Measurements from ENCODE around the gene KCNC4.

The KCNC4 gene

DNA sequence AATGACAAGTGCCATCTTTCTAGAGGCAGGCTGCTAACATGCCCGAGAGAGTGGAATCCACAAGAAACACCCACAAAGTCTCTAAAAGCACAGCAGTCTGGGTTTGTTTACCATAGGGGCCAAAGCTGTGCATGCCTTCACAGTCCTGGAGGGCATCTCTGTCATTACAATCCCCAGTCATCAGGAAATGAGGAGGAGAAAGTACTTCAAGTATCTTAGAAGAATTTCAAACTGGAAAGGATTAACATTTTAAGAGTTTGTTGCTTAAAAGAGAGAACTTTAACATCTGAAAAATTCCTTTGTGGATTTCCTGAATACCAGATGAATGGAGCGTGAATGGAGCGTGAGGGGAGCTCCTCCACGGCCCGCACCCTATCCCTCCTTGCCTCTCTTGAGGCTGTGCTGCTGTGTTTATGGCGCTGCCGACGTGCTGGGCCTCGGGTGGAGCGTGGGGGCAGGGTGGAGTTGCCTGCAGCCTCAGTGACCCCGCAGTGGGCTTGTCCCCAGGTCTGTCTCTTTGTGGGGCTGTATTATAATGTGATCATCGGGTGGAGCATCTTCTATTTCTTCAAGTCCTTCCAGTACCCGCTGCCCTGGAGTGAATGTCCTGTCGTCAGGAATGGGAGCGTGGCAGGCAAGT, 36.5 kb upstream of the KCNC4 start:
- Histone ChIP-seq H3K9ac (ENCODE audit: low read length) (no peak overlapping the region), H3K4me1 (ENCODE audit: insufficient read depth, low read length) (no peaks in the 10 kb centered on the region), H3K9me3 (ENCODE audit: low read length) (no peaks in the 10 kb centered on the region), H3K27me3 (ENCODE audit: control insufficient read depth in 1 of 2, insufficient read depth in 2 of 2, low read length in 2 of 2) (no peaks in the 10 kb centered on the region), H3K36me3 (ENCODE audit: insufficient read depth, low read length) (no peaks in the 10 kb centered on the region), H3K27ac (ENCODE audit: low read depth, low read length) (no peak overlapping the region), H3K4me3 (ENCODE audit: low read depth in 1 of 2, low read length in 2 of 2) (no peak overlapping the region)

DNA sequence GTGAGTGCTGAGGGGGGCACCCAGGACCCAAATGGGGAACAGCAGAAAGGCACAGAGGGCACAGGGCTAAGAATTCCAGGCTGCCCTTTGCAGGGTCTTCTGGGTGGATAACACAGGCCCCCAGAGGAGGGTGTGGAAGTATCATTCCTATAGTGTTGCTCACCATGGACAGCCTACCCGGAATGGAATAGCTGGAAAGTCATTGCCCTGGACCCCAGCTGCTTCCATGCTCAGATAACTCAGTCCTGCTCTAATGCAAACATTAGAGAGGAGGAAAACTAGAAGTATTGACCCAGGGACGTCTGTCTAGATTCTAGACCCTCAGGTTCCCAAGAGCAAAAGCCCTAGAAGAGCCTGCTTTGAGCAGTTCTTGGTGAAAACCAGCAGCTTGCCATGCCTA, 35.2 kb upstream of the KCNC4 start:
- Histone ChIP-seq H3K9me3 (ENCODE audit: low read length) (no peaks in the 10 kb centered on the region), H3K27ac (ENCODE audit: low read depth, low read length) (no peak overlapping the region), H3K4me1 (ENCODE audit: insufficient read depth, low read length) (no peaks in the 10 kb centered on the region), H3K27me3 (ENCODE audit: control insufficient read depth in 1 of 2, insufficient read depth in 2 of 2, low read length in 2 of 2) (no peaks in the 10 kb centered on the region), H3K4me3 (ENCODE audit: low read depth in 1 of 2, low read length in 2 of 2) (no peak overlapping the region), H3K36me3 (ENCODE audit: insufficient read depth, low read length) (no peaks in the 10 kb centered on the region), H3K9ac (ENCODE audit: low read length) (no peak overlapping the region)

GRCh38 chr1:110176299-110176956, 33.7 kb upstream of the KCNC4 start:
- Histone ChIP-seq H3K27ac (ENCODE audit: low read depth, low read length) (no peak overlapping the region), H3K36me3 (ENCODE audit: insufficient read depth, low read length) (no peaks in the 10 kb centered on the region), H3K9me3 (ENCODE audit: low read length) (no peaks in the 10 kb centered on the region), H3K9ac (ENCODE audit: low read length) (no peak overlapping the region), H3K4me3 (ENCODE audit: low read depth in 1 of 2, low read length in 2 of 2) (no peak overlapping the region), H3K4me1 (ENCODE audit: insufficient read depth, low read length) (no peaks in the 10 kb centered on the region), H3K27me3 (ENCODE audit: control insufficient read depth in 1 of 2, insufficient read depth in 2 of 2, low read length in 2 of 2) (no peaks in the 10 kb centered on the region)

- Histone ChIP-seq H3K27ac (ENCODE audit: low read depth, low read length) (no peak overlapping the region), H3K4me1 (ENCODE audit: insufficient read depth, low read length) (no peaks in the 10 kb centered on the region), H3K4me3 (ENCODE audit: low read depth in 1 of 2, low read length in 2 of 2) (no peak overlapping the region), H3K27me3 (ENCODE audit: control insufficient read depth in 1 of 2, insufficient read depth in 2 of 2, low read length in 2 of 2) (no peaks in the 10 kb centered on the region), H3K9me3 (ENCODE audit: low read length) (no peaks in the 10 kb centered on the region), H3K36me3 (ENCODE audit: insufficient read depth, low read length) (no peaks in the 10 kb centered on the region), H3K9ac (ENCODE audit: low read length) (no peak overlapping the region)
Measured at GRCh38 chr1:110177775-110178174, 32.3 kb upstream of the KCNC4 start.

GRCh38 chr1:110183642-110184167, 26.4 kb upstream of the KCNC4 start:
- H3K27me3 ChIP-seq (ENCODE audit: control insufficient read depth in 1 of 2, insufficient read depth in 2 of 2, low read length in 2 of 2), result no peaks in the 10 kb centered on the region
- no peak overlapping the region for H3K9ac ChIP-seq (ENCODE audit: low read length)
- no peak overlapping the region for H3K27ac ChIP-seq (ENCODE audit: low read depth, low read length)
- no peaks in the 10 kb centered on the region for H3K36me3 ChIP-seq (ENCODE audit: insufficient read depth, low read length)
- H3K9me3 ChIP-seq (ENCODE audit: low read length), result no peaks in the 10 kb centered on the region
- no peak overlapping the region for H3K4me3 ChIP-seq (ENCODE audit: low read depth in 1 of 2, low read length in 2 of 2)
- peaks cover 17% of the 10 kb centered on the region for H3K4me1 ChIP-seq (ENCODE audit: insufficient read depth, low read length)

- H3K4me1 ChIP-seq (ENCODE audit: insufficient read depth, low read length), result peaks cover 25% of the 10 kb centered on the region
- no peaks in the 10 kb centered on the region for H3K27me3 ChIP-seq (ENCODE audit: control insufficient read depth in 1 of 2, insufficient read depth in 2 of 2, low read length in 2 of 2)
- no peak overlapping the region for H3K27ac ChIP-seq (ENCODE audit: low read depth, low read length)
- H3K9me3 ChIP-seq (ENCODE audit: low read length), result no peaks in the 10 kb centered on the region
- no peaks in the 10 kb centered on the region for H3K36me3 ChIP-seq (ENCODE audit: insufficient read depth, low read length)
- no peak overlapping the region for H3K9ac ChIP-seq (ENCODE audit: low read length)
- no peak overlapping the region for H3K4me3 ChIP-seq (ENCODE audit: low read depth in 1 of 2, low read length in 2 of 2)
Measured at GRCh38 chr1:110184446-110184845, 25.7 kb upstream of the KCNC4 start.

DNA sequence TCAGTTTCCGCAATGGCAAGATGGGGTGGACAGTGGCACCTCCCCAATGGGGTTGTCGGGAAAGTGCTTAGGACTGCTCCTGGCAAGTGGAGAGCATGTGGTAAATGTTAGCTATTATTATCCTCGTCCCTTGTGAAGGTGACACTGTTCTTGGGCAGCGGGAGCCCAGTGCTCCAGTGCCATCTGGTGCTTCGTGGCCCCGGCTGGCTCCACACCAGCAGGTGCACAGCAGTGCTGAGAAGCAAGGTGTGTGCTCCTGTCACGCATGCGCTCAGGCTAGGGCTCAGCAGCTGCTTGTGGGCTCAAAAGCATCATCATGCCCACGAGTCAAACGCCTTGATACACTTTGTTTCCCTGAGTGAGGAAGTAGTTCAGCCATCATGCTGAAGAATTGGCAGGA, 24.9 kb upstream of the KCNC4 start:
- no peak overlapping the region for H3K4me3 ChIP-seq (ENCODE audit: low read depth in 1 of 2, low read length in 2 of 2)
- peaks cover 29% of the 10 kb centered on the region for H3K4me1 ChIP-seq (ENCODE audit: insufficient read depth, low read length)
- no peaks in the 10 kb centered on the region for H3K27me3 ChIP-seq (ENCODE audit: control insufficient read depth in 1 of 2, insufficient read depth in 2 of 2, low read length in 2 of 2)
- H3K36me3 ChIP-seq (ENCODE audit: insufficient read depth, low read length), result no peaks in the 10 kb centered on the region
- no peak overlapping the region for H3K9ac ChIP-seq (ENCODE audit: low read length)
- H3K9me3 ChIP-seq (ENCODE audit: low read length), result no peaks in the 10 kb centered on the region
- no peak overlapping the region for H3K27ac ChIP-seq (ENCODE audit: low read depth, low read length)

- H3K27me3 ChIP-seq (ENCODE audit: control insufficient read depth in 1 of 2, insufficient read depth in 2 of 2, low read length in 2 of 2), result no peaks in the 10 kb centered on the region
- H3K9me3 ChIP-seq (ENCODE audit: low read length), result no peaks in the 10 kb centered on the region
- H3K27ac ChIP-seq (ENCODE audit: low read depth, low read length), result no peak overlapping the region
- H3K4me3 ChIP-seq (ENCODE audit: low read depth in 1 of 2, low read length in 2 of 2), result no peak overlapping the region
- H3K36me3 ChIP-seq (ENCODE audit: insufficient read depth, low read length), result no peaks in the 10 kb centered on the region
- H3K4me1 ChIP-seq (ENCODE audit: insufficient read depth, low read length), result peaks cover 32% of the 10 kb centered on the region
- H3K9ac ChIP-seq (ENCODE audit: low read length), result no peak overlapping the region
Measured at GRCh38 chr1:110186558-110186957, 23.6 kb upstream of the KCNC4 start.

DNA sequence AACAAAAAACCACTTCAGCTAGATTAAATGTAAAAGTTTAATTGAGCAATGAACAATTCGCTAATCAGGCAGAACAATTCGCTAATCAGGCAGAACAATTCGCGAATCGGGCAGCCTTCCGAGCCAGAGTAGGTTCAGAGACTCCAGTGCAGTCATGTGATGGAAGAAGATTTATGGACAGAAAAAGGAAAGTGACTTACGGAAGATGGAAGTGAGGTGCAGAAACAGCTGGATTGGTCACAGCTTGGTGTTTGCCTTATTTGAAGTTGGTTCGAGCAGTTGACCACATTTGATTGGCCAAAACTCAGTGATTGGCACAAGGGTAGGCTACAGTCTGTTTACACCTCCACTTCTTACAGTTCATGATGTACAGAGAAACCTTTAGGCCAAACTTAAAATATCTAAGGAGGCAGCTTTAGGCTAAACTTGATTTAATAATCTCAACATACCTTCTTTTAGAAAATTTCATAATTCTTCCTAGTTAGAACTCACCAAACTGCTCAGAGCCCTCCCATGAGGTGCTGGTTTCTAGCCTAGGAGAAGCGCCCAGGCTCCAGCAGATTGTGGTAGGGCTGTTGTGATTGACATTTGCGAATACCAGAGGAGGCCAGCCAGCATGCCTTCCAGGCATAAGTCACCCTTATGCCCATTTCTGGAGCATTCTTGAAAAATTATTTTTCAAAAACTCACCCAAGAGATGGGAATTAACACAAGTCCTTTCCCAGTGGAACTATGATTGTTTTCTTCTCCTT, 22.8 kb upstream of the KCNC4 start:
- H3K27me3 ChIP-seq (ENCODE audit: control insufficient read depth in 1 of 2, insufficient read depth in 2 of 2, low read length in 2 of 2), result no peaks in the 10 kb centered on the region
- peaks cover 32% of the 10 kb centered on the region for H3K4me1 ChIP-seq (ENCODE audit: insufficient read depth, low read length)
- H3K36me3 ChIP-seq (ENCODE audit: insufficient read depth, low read length), result no peaks in the 10 kb centered on the region
- H3K9ac ChIP-seq (ENCODE audit: low read length), result no peak overlapping the region
- no peak overlapping the region for H3K4me3 ChIP-seq (ENCODE audit: low read depth in 1 of 2, low read length in 2 of 2)
- H3K9me3 ChIP-seq (ENCODE audit: low read length), result no peaks in the 10 kb centered on the region
- H3K27ac ChIP-seq (ENCODE audit: low read depth, low read length), result peak overlapping the region; percentile 7

- H3K36me3 ChIP-seq (ENCODE audit: insufficient read depth, low read length), result no peaks in the 10 kb centered on the region
- no peak overlapping the region for H3K9ac ChIP-seq (ENCODE audit: low read length)
- H3K27ac ChIP-seq (ENCODE audit: low read depth, low read length), result peak overlapping the region; percentile 7
- no peak overlapping the region for H3K4me3 ChIP-seq (ENCODE audit: low read depth in 1 of 2, low read length in 2 of 2)
- no peaks in the 10 kb centered on the region for H3K27me3 ChIP-seq (ENCODE audit: control insufficient read depth in 1 of 2, insufficient read depth in 2 of 2, low read length in 2 of 2)
- H3K4me1 ChIP-seq (ENCODE audit: insufficient read depth, low read length), result peaks cover 32% of the 10 kb centered on the region
- H3K9me3 ChIP-seq (ENCODE audit: low read length), result no peaks in the 10 kb centered on the region
Measured at GRCh38 chr1:110188035-110188618, 22.0 kb upstream of the KCNC4 start.

- Histone ChIP-seq H3K9ac (ENCODE audit: low read length) (no peak overlapping the region), H3K27ac (ENCODE audit: low read depth, low read length) (no peak overlapping the region), H3K4me1 (ENCODE audit: insufficient read depth, low read length) (peaks cover 32% of the 10 kb centered on the region), H3K27me3 (ENCODE audit: control insufficient read depth in 1 of 2, insufficient read depth in 2 of 2, low read length in 2 of 2) (no peaks in the 10 kb centered on the region), H3K9me3 (ENCODE audit: low read length) (no peaks in the 10 kb centered on the region), H3K36me3 (ENCODE audit: insufficient read depth, low read length) (no peaks in the 10 kb centered on the region), H3K4me3 (ENCODE audit: low read depth in 1 of 2, low read length in 2 of 2) (no peak overlapping the region)
Measured at GRCh38 chr1:110189181-110189580, 20.9 kb upstream of the KCNC4 start.
